RCC 7860 (cell line): Measurements from ENCODE around the gene CT47C1.
"Not testable (repeated sequence)": the region's sequence is repeated elsewhere in the genome, so short reads cannot be mapped to it uniquely, and the experiment has no call there.

Experiments used
- DNase-seq: peaks from one replicate; pipeline ENCODE4 v3.0.0-alpha.2; 2015; ENCODE audit warnings: low spot score
- FAIRE-seq: peaks from 2 replicates; lab custom pipeline; 2012; peaks lifted over from hg19 to GRCh38; lab: Jason Lieb, UNC

CT47C1 gene

DNA sequence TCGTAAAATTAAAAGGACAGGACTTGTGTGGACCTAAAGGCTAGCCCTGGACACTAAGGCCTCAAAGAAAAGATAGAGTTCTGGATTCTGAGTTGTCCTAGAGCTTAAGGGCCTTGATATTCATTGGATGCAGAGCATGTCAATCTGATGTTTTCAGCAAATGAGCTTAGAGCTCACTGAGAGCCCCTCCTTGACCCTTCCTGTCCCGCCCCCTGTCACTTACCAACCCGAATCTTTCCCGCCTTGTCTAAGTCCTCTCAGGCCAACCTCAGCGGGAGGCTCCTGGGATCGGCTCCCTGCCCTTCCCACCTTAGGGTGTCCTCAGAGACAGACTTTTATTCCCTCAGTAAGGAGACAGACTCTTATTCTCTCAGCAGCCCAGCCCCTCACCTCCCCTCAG is at the start of gene CT47C1:
Gene CT47C1, plus strand, starts transcription at position 250 of the 400 bp plus-strand sequence. CDS start 233 bp downstream, outside the sequence.
- DNase-seq (no peak), FAIRE-seq (no peak)

- no peak for DNase-seq
- FAIRE-seq, result no peak
Observed at GRCh38 chrX:119025900-119026299, 46.9 kb upstream of the CT47C1 start.

DNA sequence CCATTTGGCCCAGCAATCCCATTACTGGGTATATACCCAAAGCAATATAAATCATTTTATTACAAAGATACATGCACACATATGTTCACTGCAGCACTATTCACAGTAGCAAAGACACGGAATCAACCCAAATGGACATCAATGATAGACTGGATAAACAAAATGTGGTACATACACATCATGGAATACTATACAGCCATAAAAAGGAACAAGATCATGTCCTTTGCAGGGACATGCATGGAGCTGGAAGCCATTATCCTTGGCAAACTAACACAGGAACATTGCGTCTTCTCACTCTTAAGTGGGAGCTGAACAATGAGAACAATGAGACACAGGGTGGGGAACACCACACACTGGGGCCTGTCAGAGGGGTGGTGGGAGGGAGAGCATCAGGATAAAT is 46.4 kb upstream of the CT47C1 start:
- FAIRE-seq, DNase-seq: not testable (repeated sequence)

DNA sequence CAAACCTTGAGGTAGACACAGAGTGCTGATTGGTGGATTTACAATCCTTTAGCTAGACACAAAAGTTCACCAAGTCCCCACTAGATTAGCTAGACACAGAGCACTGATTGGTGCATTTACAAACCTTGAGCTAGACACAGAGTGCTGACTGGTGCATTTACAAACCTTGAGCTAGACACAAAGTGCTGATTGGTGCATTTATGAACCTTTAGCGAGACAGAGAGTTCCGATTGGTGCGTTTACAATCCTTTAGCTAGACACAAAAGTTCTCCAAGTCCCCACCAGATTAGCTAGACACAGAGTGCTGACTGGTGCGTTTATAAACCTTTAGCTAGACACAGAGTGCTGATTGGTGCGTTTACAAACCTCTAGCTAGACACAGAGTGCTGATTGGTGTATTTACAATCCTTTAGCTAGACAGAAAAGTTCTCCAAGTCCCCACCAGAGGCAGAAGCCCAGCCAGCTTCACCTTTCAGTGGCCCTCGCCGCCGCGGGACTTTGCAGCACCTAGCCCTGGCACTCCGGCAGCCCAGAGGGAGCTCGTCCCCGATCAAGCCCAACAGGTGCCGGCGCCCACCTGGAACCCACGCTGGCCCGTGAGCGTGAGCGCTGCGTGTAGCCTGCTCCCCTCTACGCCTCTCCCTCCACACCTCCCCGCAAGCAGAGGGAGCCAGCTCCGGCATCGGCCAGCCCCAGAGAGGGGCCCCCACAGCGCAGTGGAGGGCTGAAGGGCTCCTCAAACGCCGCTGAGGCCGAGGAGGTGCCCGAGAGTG is 44.6 kb upstream of the CT47C1 start:
- FAIRE-seq, DNase-seq: not testable (repeated sequence)

- DNase-seq, result no peak
- no peak for FAIRE-seq
Observed at GRCh38 chrX:119028733-119029330, 44.0 kb upstream of the CT47C1 start.

DNA sequence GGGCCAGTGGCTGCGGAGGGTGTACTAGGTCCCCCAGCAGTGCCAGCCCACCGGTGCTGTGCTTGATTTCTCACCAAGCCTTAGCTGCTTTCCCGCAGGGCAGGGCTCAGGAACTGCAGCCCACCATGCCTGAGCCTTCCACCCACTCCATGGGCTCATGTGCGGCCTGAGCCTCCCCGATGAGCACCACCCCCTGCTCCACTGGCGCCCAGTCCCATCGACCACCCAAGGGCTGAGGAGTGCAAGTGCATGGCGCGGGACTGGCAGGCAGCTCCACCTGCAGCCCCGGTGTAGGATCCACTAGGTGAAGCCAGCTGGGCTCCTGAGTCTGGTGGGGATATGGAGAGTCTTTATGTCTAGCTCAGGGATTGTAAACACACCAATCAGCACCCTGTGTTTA is 43.1 kb upstream of the CT47C1 start:
- not testable (repeated sequence) for FAIRE-seq, DNase-seq

DNA sequence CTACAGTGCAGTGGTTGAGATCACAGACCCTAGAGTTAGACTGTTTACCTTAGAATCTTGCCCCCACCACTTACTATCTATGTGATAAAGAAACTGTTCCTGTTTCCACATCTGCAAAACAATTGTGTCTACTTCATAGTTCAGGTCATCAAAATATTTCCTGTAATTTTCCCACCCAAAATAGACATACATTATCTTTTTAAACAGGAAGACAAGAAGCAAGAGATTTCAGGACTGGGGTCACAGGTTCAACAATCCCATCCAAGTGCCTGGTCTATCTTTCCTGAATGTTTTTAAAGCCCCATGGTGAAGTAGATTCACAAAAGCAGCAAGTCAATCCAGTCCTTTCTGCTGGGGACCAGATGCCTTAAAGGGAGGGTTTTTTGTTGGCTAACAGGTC is 41.8 kb upstream of the CT47C1 start:
- FAIRE-seq (no peak), DNase-seq (no peak)

GRCh38 chrX:119036107-119037029 is 36.4 kb upstream of the CT47C1 start:
- DNase-seq, result no peak
- FAIRE-seq, result no peak

GRCh38 chrX:119040432-119040831 is 32.4 kb upstream of the CT47C1 start:
- FAIRE-seq (no peak), DNase-seq (no peak)

DNA sequence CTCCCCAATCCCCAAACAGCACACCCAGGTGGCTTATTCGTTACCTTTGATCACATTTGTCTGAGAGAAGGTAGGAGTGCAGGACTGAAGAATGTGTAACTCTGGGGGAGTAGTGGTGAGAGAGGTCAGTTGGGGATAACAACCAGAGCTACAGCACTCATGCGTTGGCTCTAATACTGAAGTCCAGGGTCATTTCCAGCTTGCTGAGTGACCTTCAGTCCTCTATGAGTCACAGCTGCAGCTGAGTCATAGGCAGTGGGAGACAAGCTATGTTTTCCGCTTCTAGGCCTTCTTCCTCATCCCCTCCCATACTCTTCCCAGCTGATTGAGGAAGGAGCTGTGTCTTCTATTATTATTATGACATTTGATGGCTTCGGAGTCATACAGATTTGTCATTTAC is 31.6 kb upstream of the CT47C1 start:
- FAIRE-seq (peak; percentile 93), DNase-seq (peak; percentile 68)

DNA sequence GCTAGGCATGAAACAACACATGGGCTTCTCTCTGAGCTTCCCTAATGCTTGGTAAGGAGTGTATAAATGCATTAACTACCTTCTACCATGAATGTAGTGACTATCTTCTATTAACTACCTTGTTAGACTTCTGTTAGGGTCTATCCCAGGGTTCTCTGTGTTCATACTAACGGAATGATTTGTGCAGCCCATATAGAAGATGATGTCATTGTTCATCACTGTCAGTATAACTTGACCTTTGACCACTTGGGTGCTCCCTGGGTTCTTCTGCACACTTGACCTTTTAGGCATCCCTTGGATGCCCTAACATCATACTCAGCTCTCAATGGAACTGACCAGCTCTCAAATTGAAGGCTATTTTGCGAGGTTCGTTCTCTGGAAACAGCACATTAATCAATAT is 30.8 kb upstream of the CT47C1 start:
- no peak for FAIRE-seq
- no peak for DNase-seq

GRCh38 chrX:119042996-119043395 is 29.8 kb upstream of the CT47C1 start:
- no peak for FAIRE-seq

GRCh38 chrX:119045884-119046283 is 26.9 kb upstream of the CT47C1 start:
- DNase-seq (peak; percentile 8), FAIRE-seq (no peak)

More at GRCh38 chrX:119042996-119043395, 29.8 kb upstream of the CT47C1 start:
- DNase-seq, result no peak

GRCh38 chrX:119055687-119056086 is 17.1 kb upstream of the CT47C1 start:
- DNase-seq, result no peak
- FAIRE-seq, result no peak

DNA sequence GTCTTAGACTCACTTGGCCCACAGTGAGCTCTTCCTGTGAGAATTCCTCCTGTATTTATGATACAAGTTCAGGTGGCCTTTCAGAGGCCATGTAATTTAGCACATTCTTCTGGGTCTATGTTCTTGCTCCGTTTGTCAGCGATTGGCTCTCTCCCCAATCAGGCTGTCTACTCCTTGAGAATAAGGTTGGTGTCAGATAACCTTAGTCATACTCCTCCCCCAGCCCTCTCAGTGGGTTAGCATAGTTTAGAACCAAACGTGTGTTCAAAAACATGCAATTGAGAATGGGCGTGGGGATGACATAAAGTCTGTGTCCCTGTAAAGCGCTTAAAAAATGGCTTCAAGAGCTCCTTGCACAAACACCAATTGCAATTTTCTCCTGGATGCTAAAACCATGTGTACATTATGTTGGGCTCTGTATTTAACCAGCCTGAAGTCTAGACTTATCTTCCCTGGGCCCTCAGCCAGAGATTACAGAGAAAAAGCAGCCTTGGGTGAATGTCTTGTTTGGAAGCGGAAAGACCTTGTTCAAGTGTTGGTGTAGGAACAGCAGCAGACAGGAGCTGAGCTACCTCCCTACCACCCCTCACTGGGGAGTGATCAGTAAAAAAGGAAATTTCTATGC is 9.9 kb upstream of the CT47C1 start:
- DNase-seq (no peak), FAIRE-seq (no peak)

DNA sequence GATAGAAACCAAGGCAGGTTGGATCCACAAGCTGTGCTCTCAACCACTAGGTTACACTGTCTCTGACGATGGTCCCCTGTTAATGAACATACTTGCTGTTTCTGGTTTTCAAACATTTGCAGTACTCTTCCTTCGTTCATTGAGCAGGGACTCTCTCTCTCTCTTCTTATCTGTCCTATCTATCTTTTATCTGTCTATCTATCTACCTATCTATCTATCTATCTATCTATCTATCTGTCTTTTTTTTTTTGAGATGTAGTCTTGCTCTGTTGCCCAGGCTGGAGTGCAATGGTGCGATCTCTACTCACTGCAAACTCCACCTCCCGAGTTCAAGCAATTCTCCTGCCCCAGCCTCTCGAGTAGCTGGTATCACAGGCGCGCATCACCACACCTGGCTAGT is 9.4 kb upstream of the CT47C1 start:
- FAIRE-seq, result no peak
- no peak for DNase-seq

DNA sequence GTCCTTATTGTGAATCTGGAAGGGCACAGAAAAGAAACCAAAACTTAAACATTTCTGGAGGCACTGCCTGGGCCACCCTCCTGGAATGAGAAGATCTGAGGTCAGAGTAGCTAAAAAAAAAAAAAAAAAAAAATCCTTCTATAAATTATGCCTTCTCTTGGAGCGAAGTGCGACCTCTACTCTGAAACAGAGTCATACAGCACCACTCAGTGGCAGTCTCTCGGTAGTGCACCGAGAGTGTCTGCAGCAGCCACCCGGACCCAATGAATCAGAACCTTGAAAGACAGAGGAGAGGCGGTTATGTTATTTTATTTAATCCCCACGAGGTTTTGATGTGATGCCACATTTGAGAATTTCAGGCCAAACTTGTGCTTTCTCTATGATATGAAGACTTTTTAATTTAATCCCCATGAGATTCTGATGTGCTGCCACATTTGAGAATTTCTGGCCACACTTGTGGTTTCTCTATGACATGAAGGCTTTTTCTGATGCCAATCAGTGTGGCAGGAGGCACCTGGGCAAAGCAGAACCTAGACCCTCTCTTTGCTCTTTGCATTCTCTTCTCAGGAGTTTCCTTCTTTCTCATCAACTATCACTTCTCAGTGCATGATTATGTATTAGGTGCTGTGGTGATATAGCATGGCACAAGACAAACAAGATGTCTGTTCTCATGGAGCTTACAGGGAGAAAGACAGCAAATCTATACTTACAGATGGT is 5.6 kb upstream of the CT47C1 start:
- peak; percentile 59 for FAIRE-seq
- peak; percentile 4 for DNase-seq

- DNase-seq, result no peak
- no peak for FAIRE-seq
Observed at GRCh38 chrX:119069128-119069527, 3.7 kb upstream of the CT47C1 start.

DNA sequence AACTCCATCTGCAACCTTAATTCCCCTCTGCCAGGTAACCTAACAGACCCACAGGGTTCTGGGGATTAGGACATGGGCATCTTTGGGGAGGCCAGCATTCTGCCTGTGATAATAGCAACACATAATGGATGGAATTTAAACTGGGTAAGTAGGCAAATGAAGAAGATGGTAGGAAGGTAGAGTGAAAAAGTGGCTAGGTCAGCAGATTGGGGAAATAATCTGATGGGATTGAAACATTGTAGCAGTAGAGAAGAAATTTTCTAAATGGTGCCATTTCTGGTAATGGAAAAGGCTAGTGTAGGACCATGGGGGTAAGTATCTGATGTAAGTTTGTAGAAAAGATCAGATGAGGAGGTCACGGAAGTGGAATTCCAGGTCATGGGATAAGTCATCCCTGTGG is 3.0 kb upstream of the CT47C1 start:
- FAIRE-seq, result no peak
- DNase-seq, result no peak

- FAIRE-seq, result no peak
- no peak for DNase-seq
Observed at GRCh38 chrX:119071381-119071780, 1.4 kb upstream of the CT47C1 start.
